GM10266 (cell line): Measurements from ENCODE around the gene YJEFN3.

Experiments used
- DNase-seq: peaks from one replicate; pipeline ENCODE4 v3.0.0; 2012; ENCODE audit errors: extremely low spot score
- TF ChIP-seq, protein P1 (sequence below): IDR thresholded peaks from 2 replicates; pipeline ENCODE4 v1.5.1; 2012; ENCODE audit warnings: mild to moderate bottlenecking, low read depth; ENCODE audit not compliant: control insufficient read depth, insufficient read depth; ENCODE audit errors: missing control alignments

YJEFN3 gene

GRCh38 chr19:19582471-19582870 is 53.8 kb downstream of the YJEFN3 start:
- no peak for DNase-seq
- TF ChIP-seq, protein P1, sequence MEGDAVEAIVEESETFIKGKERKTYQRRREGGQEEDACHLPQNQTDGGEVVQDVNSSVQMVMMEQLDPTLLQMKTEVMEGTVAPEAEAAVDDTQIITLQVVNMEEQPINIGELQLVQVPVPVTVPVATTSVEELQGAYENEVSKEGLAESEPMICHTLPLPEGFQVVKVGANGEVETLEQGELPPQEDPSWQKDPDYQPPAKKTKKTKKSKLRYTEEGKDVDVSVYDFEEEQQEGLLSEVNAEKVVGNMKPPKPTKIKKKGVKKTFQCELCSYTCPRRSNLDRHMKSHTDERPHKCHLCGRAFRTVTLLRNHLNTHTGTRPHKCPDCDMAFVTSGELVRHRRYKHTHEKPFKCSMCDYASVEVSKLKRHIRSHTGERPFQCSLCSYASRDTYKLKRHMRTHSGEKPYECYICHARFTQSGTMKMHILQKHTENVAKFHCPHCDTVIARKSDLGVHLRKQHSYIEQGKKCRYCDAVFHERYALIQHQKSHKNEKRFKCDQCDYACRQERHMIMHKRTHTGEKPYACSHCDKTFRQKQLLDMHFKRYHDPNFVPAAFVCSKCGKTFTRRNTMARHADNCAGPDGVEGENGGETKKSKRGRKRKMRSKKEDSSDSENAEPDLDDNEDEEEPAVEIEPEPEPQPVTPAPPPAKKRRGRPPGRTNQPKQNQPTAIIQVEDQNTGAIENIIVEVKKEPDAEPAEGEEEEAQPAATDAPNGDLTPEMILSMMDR, result no peak

GRCh38 chr19:19584356-19584755 is 55.6 kb downstream of the YJEFN3 start:
- DNase-seq, result no peak
- TF ChIP-seq, protein P1, result no peak
